HEK293 (cell line): ENCODE data around the gene ORAI2.

ENCODE experiments used
- CTCF ChIP-seq: fragments of 450-650 bp; formaldehyde crosslinking; IDR thresholded peaks from 2 replicates; pipeline ENCODE4 v1.5.1; 2016; ENCODE audit warnings: missing biosample characterization, missing genetic modification characterization
- HOXC10 ChIP-seq: sonication (generic); formaldehyde crosslinking; IDR thresholded peaks from 2 replicates; pipeline ENCODE4 v1.8.1; 2023; ENCODE audit warnings: mild to moderate bottlenecking, missing genetic modification reagents
- MYNN ChIP-seq: fragments of 450-650 bp; formaldehyde crosslinking; IDR thresholded peaks from 2 replicates; pipeline ENCODE4 v1.5.1; 2016; ENCODE audit warnings: missing biosample characterization, missing genetic modification characterization, borderline replicate concordance
- PRDM2 ChIP-seq: fragments of 450-650 bp; formaldehyde crosslinking; IDR thresholded peaks from 2 replicates; pipeline ENCODE4 v1.5.1; 2016; ENCODE audit warnings: missing biosample characterization, missing genetic modification characterization, borderline replicate concordance
- SP2 ChIP-seq: fragments of 450-650 bp; formaldehyde crosslinking; IDR thresholded peaks from 2 replicates; pipeline ENCODE4 v1.5.1; 2016; ENCODE audit warnings: missing biosample characterization, missing genetic modification characterization
- TCF7L2 ChIP-seq: IDR thresholded peaks from 2 replicates; pipeline ENCODE4 v1.6.1; 2011; ENCODE audit warnings: low read depth, mild to moderate bottlenecking, inconsistent platforms, low read length, moderate library complexity, borderline replicate concordance
- ZBTB8A ChIP-seq: fragments of 450-650 bp; formaldehyde crosslinking; IDR thresholded peaks from 2 replicates; pipeline ENCODE4 v1.5.1; 2016; ENCODE audit warnings: missing biosample characterization, missing genetic modification characterization
- ZNF530 ChIP-seq: fragments of 450-650 bp; formaldehyde crosslinking; IDR thresholded peaks from 2 replicates; pipeline ENCODE4 v1.5.1; 2016; ENCODE audit warnings: low read depth, missing biosample characterization, missing genetic modification characterization
- ZNF747 ChIP-seq: fragments of 450-650 bp; formaldehyde crosslinking; IDR thresholded peaks from 2 replicates; pipeline ENCODE4 v1.5.1; 2016; ENCODE audit warnings: missing biosample characterization, missing genetic modification characterization

- TF ChIP-seq CTCF (tag by site-specific recombination) (no peak), ZNF530 (no peak), HOXC10 (no peak), ZNF747 (tag by site-specific recombination) (no peak), TCF7L2 (no peak), SP2 (tag by site-specific recombination) (no peak), PRDM2 (no peak), ZBTB8A (no peak), MYNN (tag by site-specific recombination) (no peak)
Observed at GRCh38 chr7:102398543-102398942, 34.8 kb upstream of the ORAI2 start.
